Adrenal gland (tissue), 12 donors: Measurements from ENCODE around the gene PDGFC. TPM values are rescaled to one million over a fixed set of nuclear protein-coding genes. Genes with fewer than 3 reads are reported as not detected.
"Not testable (repeated sequence)": the region's sequence is repeated elsewhere in the genome, so short reads cannot be mapped to it uniquely, and the experiment has no call there.

ENCODE experiments used
- DNase-seq, 7 donors: peaks; one replicate each; pipeline ENCODE4 v3.0.0-alpha.2; 2019 to 2020
- H3K27ac ChIP-seq, 5 donors: fragments of 200-600 bp; sonication (generic) in 4 of 5; 1 replicate in 3 of 5; 2 replicates in 2 of 5; pipeline versions ENCODE4 v1.5.1 to v1.8.0; 2016 to 2020; ENCODE audit warnings: mild to moderate bottlenecking in 1 of 5
- H3K27me3 ChIP-seq: fragments of 200-600 bp; 2 replicates; pipeline ENCODE4 v1.8.0; 2021
- H3K36me3 ChIP-seq, 2 donors: fragments of 200-600 bp; replicated peaks in 1 of 2; 1 replicate in 1 of 2; 2 replicates in 1 of 2; pipeline versions ENCODE4 v1.5.1 to v1.8.0; 2018 to 2022
- H3K4me1 ChIP-seq, 2 donors: fragments of 200-600 bp; replicated peaks in 1 of 2; 1 replicate in 1 of 2; 2 replicates in 1 of 2; pipeline versions ENCODE4 v1.5.1 to v1.8.0; 2018 to 2021
- H3K4me3 ChIP-seq, 4 donors: fragments of 200-600 bp; sonication (generic) in 3 of 4; one replicate each; pipeline ENCODE4 v1.5.1; 2016 to 2018
- H3K9me3 ChIP-seq, 3 donors: fragments of 200-600 bp; sonication (generic) in 1 of 3; replicated peaks in 1 of 3; 1 replicate in 2 of 3; 2 replicates in 1 of 3; pipeline versions ENCODE4 v1.5.1 to v1.8.0; 2016 to 2021
- POLR2A ChIP-seq, 2 donors: fragments of 450-650 bp; IDR thresholded peaks; one replicate each; pipeline ENCODE4 v1.6.1; 2017; ENCODE audit warnings: antibody characterized with exemption in 2 of 2, mild to moderate bottlenecking in 2 of 2, moderate library complexity in 1 of 2
- WGBS, 4 donors: extraction: QIAGEN DNeasy Blood & Tissue Kit in 2 of 4; methylation state at CpG; one replicate each; pipeline versions ENCODE4 v1.1.5 to v1.1.7; 2013 to 2017; 5-methylcytosine and 5-hydroxymethylcytosine counted together
- intact Hi-C, 2 donors: fragments of 100-400 bp; cut with DNase I; formaldehyde crosslinking; loops; one replicate each; pipeline versions ENCODE4 v1.14.1 to v1.15.0; 2022 to 2023
- polyA plus RNA-seq, 3 donors: library from polyadenylated mRNA; stranded (reverse); fragments of 200-250 nt in 2 of 3; fragments of 350-450 nt in 1 of 3; fragmentation: Illumina TruSeq in 1 of 3; extraction: RNeasy Lipid Tissue Mini Kit (QIAGEN cat#74804) in 1 of 3; gene quantifications; one replicate each; pipeline ENCODE4 v1.2.3, GENCODE V29; 2013 to 2014
- total RNA-seq, 9 donors: library from RNA; depleted of rRNA in 4 of 9; stranded (reverse); fragments of >200 nt in 4 of 9; fragments of 120-200 nt in 1 of 9; fragmentation: NEBNext Ultra II Directional in 1 of 9; extraction: Animal tissue kit (Norgen Biotek cat#: 25700) in 1 of 9; gene quantifications; one replicate each; pipeline versions ENCODE4 v1.1.0 to v1.2.4, GENCODE V29; 2013 to 2023
- TF ChIP-seq, protein P1 (sequence below), 6 experiments: fragments of 450-650 bp in 4 of 6; fragments of 200-600 bp in 2 of 6; sonication (generic) in 1 of 6; IDR thresholded peaks; 1 replicate in 5 of 6; 2 replicates in 1 of 6; pipeline versions ENCODE4 v1.5.1 to v1.8.0; 2016 to 2021; ENCODE audit warnings: antibody characterized with exemption in 6 of 6, mild to moderate bottlenecking in 2 of 6, moderate library complexity in 1 of 6
- donor health status: healthy with polysubstance abuse.
- donor health status: Bipolar disorder and iron deficiency.
- donor health status: DM: yes; HTN: yes; CAD: no.
- donor health status: DM: no; HTN: no; CAD: no.
- donor health status: DM: no; HTN: no; CAD: no.
- donor health status: DM: yes; HTN: yes; CAD: no.

The PDGFC gene
- total and polyA plus RNA-seq, 12 donors, result 6.0 to 77.2 (median 45.4) TPM

DNA sequence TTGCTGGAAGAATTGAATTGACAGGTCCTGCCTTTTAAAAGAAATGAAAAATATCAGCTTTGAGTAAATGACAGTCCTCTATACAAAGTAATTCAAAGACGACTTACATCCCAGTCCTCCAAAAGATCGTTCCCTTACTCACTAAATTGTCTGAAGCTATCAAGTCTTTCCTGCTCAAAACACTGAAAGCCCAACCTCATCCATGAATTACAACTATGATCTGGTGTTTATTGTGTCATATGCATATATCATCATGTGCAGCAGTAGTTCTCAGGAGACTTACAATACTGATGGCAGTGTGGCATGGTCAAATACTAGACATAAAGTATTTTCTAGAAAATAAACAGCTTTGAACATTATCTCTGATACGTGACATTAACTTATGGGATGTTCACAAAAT, 97.8 kb downstream of the PDGFC start:
- Histone ChIP-seq H3K4me1 (peaks cover 0 to 8% of the 10 kb centered on the region in 2 donors), H3K36me3 (no peaks in the 10 kb centered on the region), H3K27me3 (no peaks in the 10 kb centered on the region), H3K4me3 (no peak overlapping the region), H3K9me3 (peaks cover 0 to 6% (median 0%) of the 10 kb centered on the region in 3 donors), H3K27ac (no peak overlapping the region)
- intact Hi-C loops, result no loop called here
- TF ChIP-seq, protein P1, sequence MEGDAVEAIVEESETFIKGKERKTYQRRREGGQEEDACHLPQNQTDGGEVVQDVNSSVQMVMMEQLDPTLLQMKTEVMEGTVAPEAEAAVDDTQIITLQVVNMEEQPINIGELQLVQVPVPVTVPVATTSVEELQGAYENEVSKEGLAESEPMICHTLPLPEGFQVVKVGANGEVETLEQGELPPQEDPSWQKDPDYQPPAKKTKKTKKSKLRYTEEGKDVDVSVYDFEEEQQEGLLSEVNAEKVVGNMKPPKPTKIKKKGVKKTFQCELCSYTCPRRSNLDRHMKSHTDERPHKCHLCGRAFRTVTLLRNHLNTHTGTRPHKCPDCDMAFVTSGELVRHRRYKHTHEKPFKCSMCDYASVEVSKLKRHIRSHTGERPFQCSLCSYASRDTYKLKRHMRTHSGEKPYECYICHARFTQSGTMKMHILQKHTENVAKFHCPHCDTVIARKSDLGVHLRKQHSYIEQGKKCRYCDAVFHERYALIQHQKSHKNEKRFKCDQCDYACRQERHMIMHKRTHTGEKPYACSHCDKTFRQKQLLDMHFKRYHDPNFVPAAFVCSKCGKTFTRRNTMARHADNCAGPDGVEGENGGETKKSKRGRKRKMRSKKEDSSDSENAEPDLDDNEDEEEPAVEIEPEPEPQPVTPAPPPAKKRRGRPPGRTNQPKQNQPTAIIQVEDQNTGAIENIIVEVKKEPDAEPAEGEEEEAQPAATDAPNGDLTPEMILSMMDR (IDR thresholded peaks at IDR 0.05), result no peak
- TF ChIP-seq POLR2A (IDR thresholded peaks at IDR 0.05), result no peak
- 76 to 86% (median 85%) methylated on average over 3 of the region's 3 CpGs for WGBS, 4 donors
- DNase-seq, result no peak

GRCh38 chr4:156870861-156871260, 100.7 kb downstream of the PDGFC start:
- Histone ChIP-seq H3K36me3 (no peaks in the 10 kb centered on the region), H3K4me3 (no peak overlapping the region), H3K4me1 (peaks cover 0 to 8% of the 10 kb centered on the region in 2 donors), H3K9me3 (peaks cover 0 to 6% (median 0%) of the 10 kb centered on the region in 3 donors), H3K27me3 (no peaks in the 10 kb centered on the region), H3K27ac (no peak overlapping the region)
- TF ChIP-seq, protein P1 (IDR thresholded peaks at IDR 0.05), result no peak
- TF ChIP-seq POLR2A (IDR thresholded peaks at IDR 0.05), result no peak
- DNase-seq, result no peak
- 85 to 90% (median 88%) methylated on average over 3 of the region's 3 CpGs for WGBS, 4 donors
- intact Hi-C loops, result no loop called here

DNA sequence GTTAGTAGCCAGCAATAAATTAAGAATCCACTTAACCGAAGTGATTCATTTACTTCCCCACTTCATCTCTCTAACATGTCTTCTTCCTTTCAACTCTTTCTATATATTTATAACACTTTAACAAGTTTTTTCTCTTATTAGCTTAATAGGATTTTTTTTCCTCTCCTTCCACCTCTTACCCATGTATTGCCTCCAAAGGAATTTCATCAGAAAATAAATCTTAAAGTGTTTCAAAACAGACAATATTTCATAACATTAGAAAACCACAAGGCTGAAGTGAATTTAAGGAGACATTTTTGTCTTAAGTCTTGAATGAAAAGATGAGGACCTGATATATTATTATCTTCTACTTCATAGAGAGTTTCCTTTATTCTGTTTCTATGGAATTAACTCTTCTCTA, 101.5 kb downstream of the PDGFC start:
- DNase-seq, result no peak
- Histone ChIP-seq H3K9me3 (peaks cover 0 to 6% (median 0%) of the 10 kb centered on the region in 3 donors), H3K4me3 (no peak overlapping the region), H3K27ac (no peak overlapping the region), H3K4me1 (peaks cover 0 to 8% of the 10 kb centered on the region in 2 donors), H3K27me3 (no peaks in the 10 kb centered on the region), H3K36me3 (no peaks in the 10 kb centered on the region)
- 38 to 57% (median 54%) methylated on average over 1 of the region's 1 CpG for WGBS, 4 donors
- intact Hi-C loops, result no loop called here
- TF ChIP-seq, protein P1 (IDR thresholded peaks at IDR 0.05), result no peak
- TF ChIP-seq POLR2A (IDR thresholded peaks at IDR 0.05), result no peak

- H3K27me3 ChIP-seq, H3K4me3 ChIP-seq, H3K4me1 ChIP-seq, H3K27ac ChIP-seq, H3K36me3 ChIP-seq, DNase-seq, intact Hi-C loops: not testable (repeated sequence)
- peaks cover 0 to 10% (median 0%) of the 10 kb centered on the region in 3 donors for H3K9me3 ChIP-seq
- WGBS, 4 donors, result 89 to 96% (median 94%) methylated on average over 1 to 2 of the region's 2 CpGs
These were observed 105.5 kb downstream of the PDGFC start for GRCh38 chr4:156866088-156866487.

GRCh38 chr4:156865451-156865850, 106.1 kb downstream of the PDGFC start:
- Histone ChIP-seq H3K27me3 (no peaks in the 10 kb centered on the region), H3K27ac (no peak overlapping the region), H3K4me3 (no peak overlapping the region), H3K4me1 (peaks cover 0 to 8% of the 10 kb centered on the region in 2 donors), H3K36me3 (no peaks in the 10 kb centered on the region), H3K9me3 (peaks cover 0 to 10% (median 0%) of the 10 kb centered on the region in 3 donors)
- intact Hi-C loops, result no loop called here
- 69 to 84% (median 73%) methylated on average over 2 of the region's 2 CpGs for WGBS, 4 donors
- no peak for TF ChIP-seq POLR2A (IDR thresholded peaks at IDR 0.05)
- TF ChIP-seq, protein P1 (IDR thresholded peaks at IDR 0.05), result no peak
- DNase-seq, result no peak
